Activated CD4-positive, alpha-beta memory T cell treated with anti-CD3 and anti-CD28 coated beads, Interleukin-2, amount 10 ng/mL, durations not matched to agents 7 days and 5 days (primary cell): Measurements from ENCODE around the gene UBR2. TPM values are rescaled to one million over a fixed set of nuclear protein-coding genes. Genes with fewer than 3 reads are reported as not detected.

Experiments
- total RNA-seq, 2 experiments: library from RNA; stranded (reverse); gene quantifications; one replicate each; pipeline ENCODE4 v1.2.3, GENCODE V29; 2021

The UBR2 gene
- total RNA-seq, 2 experiments from 2014 or later: 34.0 to 36.2 TPM

Other genes starting within 250 kb of the UBR2 start
- 10 to 100 TPM; 17.4 to 18.2 TPM for gene TRERF1, start 112.1 kb upstream of the UBR2 start, total RNA-seq
- gene PRPH2, start 158.6 kb downstream of the UBR2 start, total RNA-seq: not detected
- gene TBCC, start 182.1 kb downstream of the UBR2 start, total RNA-seq: 10 to 100 TPM; 33.7 to 34.9 TPM
- 10 to 100 TPM; 27.9 to 28.1 TPM for gene BICRAL, start 218.0 kb downstream of the UBR2 start, total RNA-seq